Mucosa of descending colon (tissue), 3 donors: ENCODE results near the gene SMIM28. TPM values are rescaled to one million over a fixed set of nuclear protein-coding genes. Genes with fewer than 3 reads are reported as not detected.
"Not testable (repeated sequence)": the region's sequence is repeated elsewhere in the genome, so short reads cannot be mapped to it uniquely, and the experiment has no call there.

ENCODE experiments used
- ATAC-seq: fragments of 200-7000 bp; cut with Tn5 transposase; one replicate; pipeline ENCODE4 v1.9.1; 2020; ENCODE audit warnings: mild to moderate bottlenecking, moderate library complexity
- DNase-seq, 3 donors: peaks; one replicate each; pipeline ENCODE4 v3.0.0-alpha.2; 2020
- H3K36me3 ChIP-seq: fragments of 200-600 bp; one replicate; pipeline ENCODE4 v1.8.0; 2021; ENCODE audit warnings: low read depth, mild to moderate bottlenecking
- H3K4me1 ChIP-seq: fragments of 200-600 bp; one replicate; pipeline ENCODE4 v1.8.0; 2021; ENCODE audit warnings: low read depth, mild to moderate bottlenecking
- H3K4me3 ChIP-seq: fragments of 200-600 bp; one replicate; pipeline ENCODE4 v1.8.0; 2021; ENCODE audit warnings: mild to moderate bottlenecking
- H3K9me3 ChIP-seq: fragments of 200-600 bp; one replicate; pipeline ENCODE4 v1.8.0; 2021; ENCODE audit warnings: mild to moderate bottlenecking
- intact Hi-C, 2 donors: fragments of 100-400 bp; cut with DNase I in 1 of 2; cut with micrococcal nuclease in 1 of 2; formaldehyde crosslinking; loops; one replicate each; pipeline versions ENCODE4 v1.11.0 to v1.11.1; 2022; cut with DNase I, micrococcal nuclease
- total RNA-seq, 3 donors: library from RNA; stranded (reverse); fragmentation: NEBNext Ultra II Directional in 2 of 3; extraction: Animal tissue kit (Norgen Biotek cat#: 25700) in 2 of 3; gene quantifications; one replicate each; pipeline versions ENCODE4 v1.2.1 to v1.2.4, GENCODE V29; 2021 to 2023
- TF ChIP-seq, protein P1 (sequence below): fragments of 200-600 bp; IDR thresholded peaks from one replicate; pipeline ENCODE4 v1.8.0; 2022; ENCODE audit warnings: antibody characterized with exemption, mild to moderate bottlenecking
- donor health status: DM: no; HTN: no; CAD: no; lungs with moderate emphysema.
- donor health status: DM: no; HTN: no; CAD: no.
- donor health status: DM: no; HTN: yes; CAD: no.

Gene SMIM28
- total RNA-seq, 3 donors from 2014 or later = 4.0 TPM; not detected in 2

GRCh38 chr6:138345565-138346285 lies 32.0 kb upstream of the SMIM28 start:
- ATAC-seq = no peak
- TF ChIP-seq, protein P1, sequence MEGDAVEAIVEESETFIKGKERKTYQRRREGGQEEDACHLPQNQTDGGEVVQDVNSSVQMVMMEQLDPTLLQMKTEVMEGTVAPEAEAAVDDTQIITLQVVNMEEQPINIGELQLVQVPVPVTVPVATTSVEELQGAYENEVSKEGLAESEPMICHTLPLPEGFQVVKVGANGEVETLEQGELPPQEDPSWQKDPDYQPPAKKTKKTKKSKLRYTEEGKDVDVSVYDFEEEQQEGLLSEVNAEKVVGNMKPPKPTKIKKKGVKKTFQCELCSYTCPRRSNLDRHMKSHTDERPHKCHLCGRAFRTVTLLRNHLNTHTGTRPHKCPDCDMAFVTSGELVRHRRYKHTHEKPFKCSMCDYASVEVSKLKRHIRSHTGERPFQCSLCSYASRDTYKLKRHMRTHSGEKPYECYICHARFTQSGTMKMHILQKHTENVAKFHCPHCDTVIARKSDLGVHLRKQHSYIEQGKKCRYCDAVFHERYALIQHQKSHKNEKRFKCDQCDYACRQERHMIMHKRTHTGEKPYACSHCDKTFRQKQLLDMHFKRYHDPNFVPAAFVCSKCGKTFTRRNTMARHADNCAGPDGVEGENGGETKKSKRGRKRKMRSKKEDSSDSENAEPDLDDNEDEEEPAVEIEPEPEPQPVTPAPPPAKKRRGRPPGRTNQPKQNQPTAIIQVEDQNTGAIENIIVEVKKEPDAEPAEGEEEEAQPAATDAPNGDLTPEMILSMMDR = no peak
- no peaks in the 10 kb centered on the region for H3K36me3 ChIP-seq
- H3K4me1 ChIP-seq = no peaks in the 10 kb centered on the region
- no peaks in the 10 kb centered on the region for H3K9me3 ChIP-seq
- intact Hi-C loops = no loop called here
- no peak overlapping the region for H3K4me3 ChIP-seq
- no peak for DNase-seq

- Histone ChIP-seq H3K36me3 (no peaks in the 10 kb centered on the region), H3K4me1 (no peaks in the 10 kb centered on the region), H3K4me3 (no peak overlapping the region), H3K9me3 (no peaks in the 10 kb centered on the region)
- ATAC-seq (no peak), DNase-seq (no peak)
- TF ChIP-seq, protein P1 = no peak
- intact Hi-C loops = no loop called here
Observed at GRCh38 chr6:138346302-138347195, 31.2 kb upstream of the SMIM28 start.

DNA sequence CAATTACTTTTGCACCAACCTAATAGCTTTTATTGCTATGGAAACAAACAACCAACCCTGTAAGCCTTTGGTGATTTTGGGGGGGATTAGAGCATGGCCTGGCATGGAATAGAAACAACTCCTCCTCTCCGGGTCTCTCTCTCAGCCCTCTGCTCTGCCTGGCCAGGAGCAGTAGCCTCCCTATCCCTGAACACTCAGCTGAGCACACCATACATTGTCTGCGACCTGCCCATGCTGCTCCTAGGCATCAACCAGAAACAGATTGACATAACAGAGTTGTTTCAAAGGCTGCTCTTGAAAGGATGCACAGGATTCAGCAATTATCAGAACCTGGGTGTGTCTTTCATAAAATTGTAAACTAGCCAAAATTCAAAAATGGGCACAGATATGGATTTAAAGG lies 29.8 kb upstream of the SMIM28 start:
- DNase-seq (no peak), ATAC-seq (no peak)
- intact Hi-C loops = no loop called here
- TF ChIP-seq, protein P1 = no peak
- no peaks in the 10 kb centered on the region for H3K36me3 ChIP-seq
- H3K4me1 ChIP-seq = no peaks in the 10 kb centered on the region
- H3K4me3 ChIP-seq = no peak overlapping the region
- no peaks in the 10 kb centered on the region for H3K9me3 ChIP-seq

DNA sequence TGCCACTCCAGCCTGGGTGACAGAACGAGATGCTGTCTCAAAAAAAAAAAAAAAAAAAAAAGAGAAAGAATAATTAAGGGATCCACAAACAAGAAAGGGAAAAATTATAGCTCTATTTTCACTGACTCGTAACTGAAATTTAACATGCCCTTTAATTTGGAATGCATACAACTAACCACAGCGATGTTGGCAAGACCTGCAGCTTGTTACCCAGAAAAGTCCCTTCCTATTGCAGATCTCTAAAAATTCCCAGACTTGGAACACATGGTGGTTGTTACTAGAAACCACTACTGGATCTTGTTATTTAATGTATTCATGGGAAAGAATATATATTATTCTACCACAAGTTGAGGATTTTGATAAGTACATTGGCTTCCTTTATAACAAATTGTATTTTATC lies 27.8 kb upstream of the SMIM28 start:
- Histone ChIP-seq H3K4me3 (no peak overlapping the region), H3K9me3 (no peaks in the 10 kb centered on the region), H3K4me1 (no peaks in the 10 kb centered on the region), H3K36me3 (no peaks in the 10 kb centered on the region)
- no peak for DNase-seq
- intact Hi-C loops = no loop called here
- TF ChIP-seq, protein P1 = no peak
- no peak for ATAC-seq

DNA sequence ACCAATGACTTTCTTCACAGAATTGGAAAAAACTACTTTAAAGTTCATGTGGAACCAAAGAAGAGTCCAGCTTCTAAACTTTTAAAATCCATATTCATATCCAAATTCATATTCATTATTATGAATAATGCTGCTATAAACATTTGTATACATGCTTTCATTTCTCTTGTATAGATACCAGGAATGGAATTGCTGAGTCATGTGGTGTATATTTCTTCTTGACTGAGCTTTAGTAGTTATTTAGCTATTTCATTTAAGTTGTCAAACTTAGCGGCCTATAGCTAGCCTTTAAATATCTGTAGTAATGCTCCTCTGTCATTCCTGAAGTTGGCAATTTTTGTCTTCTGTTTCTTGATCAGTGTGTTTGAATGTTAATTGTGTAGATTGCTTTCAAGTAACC lies 19.8 kb upstream of the SMIM28 start:
- H3K36me3 ChIP-seq = no peaks in the 10 kb centered on the region
- ATAC-seq = no peak

GRCh38 chr6:138368684-138369083 lies 9.0 kb upstream of the SMIM28 start:
- ATAC-seq, DNase-seq, H3K36me3 ChIP-seq, intact Hi-C loops, H3K4me1 ChIP-seq, H3K9me3 ChIP-seq, H3K4me3 ChIP-seq: not testable (repeated sequence)

More for the DNA sequence above, 19.8 kb upstream of the SMIM28 start:
- Histone ChIP-seq H3K4me3 (no peak overlapping the region), H3K4me1 (no peaks in the 10 kb centered on the region), H3K9me3 (no peaks in the 10 kb centered on the region)
- no peak for DNase-seq
- TF ChIP-seq, protein P1 = no peak
- intact Hi-C loops = no loop called here
